HepG2 (cell line): ENCODE results near the gene METTL5. TPM values are rescaled to one million over a fixed set of nuclear protein-coding genes. Genes with fewer than 3 reads are reported as not detected.

Experiments
- ATAC-seq: fragments of 200-7000 bp; cut with Tn5 transposase; 3 replicates; pipeline ENCODE4 v1.9.1; 2020; ENCODE audit warnings: mild to moderate bottlenecking, moderate library complexity
- BruUV-seq: library from RNA; stranded (reverse); fragments of 400-500 nt; replicated peaks from 2 replicates; lab custom pipeline; 2021; lab: Mats Ljungman, UMichigan
- CTCF ChIA-PET: fragments of 300-600 bp; formaldehyde crosslinking; extraction: SDS; loops from one replicate; lab custom pipeline; 2021; ENCODE audit warnings: low total read pairs, inconsistent platforms, low intra/inter-chr PET ratio; lab: Yijun Ruan, JAX
- POLR2A ChIA-PET: fragments of 350-600 bp; sonication (Branson Sonifier 250); formaldehyde crosslinking; loops from one replicate; lab custom pipeline; 2020; ENCODE audit warnings: antibody characterized with exemption, inconsistent platforms; lab: Yijun Ruan, JAX
- DNase-seq: peaks from one replicate; pipeline ENCODE4 v3.0.0-alpha.2; 2015; ENCODE audit warnings: low spot score
- FAIRE-seq: peaks from 3 replicates; lab custom pipeline; 2011; peaks lifted over from hg19 to GRCh38; lab: Jason Lieb, UNC
- H2AFZ ChIP-seq: one replicate; pipeline ENCODE4 v1.6.1; 2011; ENCODE audit warnings: low read length, inconsistent platforms
- H3K27ac ChIP-seq: fragments of 300-600 bp; 3 replicates; pipeline ENCODE4 v1.8.0; 2011; ENCODE audit warnings: mixed run types, mild to moderate bottlenecking, mixed read lengths, low read length, inconsistent platforms; ENCODE audit not compliant: insufficient read depth; ENCODE audit errors: extremely low read length
- H3K27me3 ChIP-seq, 2 experiments: fragments of 200-600 bp in 1 of 2; 2 replicates in 1 of 2; 3 replicates in 1 of 2; pipeline versions ENCODE4 v1.6.0 to v1.8.0; 2011; ENCODE audit warnings: low read length in 2 of 2, mild to moderate bottlenecking in 2 of 2, moderate library complexity in 2 of 2, inconsistent platforms in 1 of 2; ENCODE audit not compliant: insufficient read depth in 2 of 2, control insufficient read depth in 1 of 2
- H3K36me3 ChIP-seq, 2 experiments: fragments of 200-600 bp in 1 of 2; replicated peaks in 1 of 2; 2 replicates in 1 of 2; 3 replicates in 1 of 2; pipeline versions ENCODE4 v1.5.1 to v1.8.0; 2011; ENCODE audit warnings: low read length in 2 of 2, inconsistent platforms in 1 of 2; ENCODE audit not compliant: insufficient read depth in 2 of 2, control insufficient read depth in 1 of 2
- H3K4me1 ChIP-seq: 2 replicates; pipeline ENCODE4 v1.5.1; 2012; ENCODE audit warnings: low read length, inconsistent platforms; ENCODE audit not compliant: insufficient read depth
- H3K4me2 ChIP-seq: 2 replicates; pipeline ENCODE4 v1.6.0; 2011; ENCODE audit warnings: low read depth, low read length, inconsistent platforms
- H3K4me3 ChIP-seq, 3 experiments: fragments of 200-600 bp in 1 of 3; sonication (generic), shearing (Covaris generic) in 1 of 3; replicated peaks in 1 of 3; 2 replicates each; pipeline ENCODE4 v1.5.1; 2011 to 2016; ENCODE audit warnings: low read length in 3 of 3, inconsistent platforms in 2 of 3, low read depth in 2 of 3, mild to moderate bottlenecking in 2 of 3, control low read depth in 1 of 3, mixed read lengths in 1 of 3; ENCODE audit not compliant: insufficient read depth in 1 of 3
- H3K79me2 ChIP-seq: one replicate; pipeline ENCODE4 v1.6.1; 2011; ENCODE audit warnings: low read length, inconsistent platforms; ENCODE audit not compliant: insufficient read depth
- H3K9ac ChIP-seq: 2 replicates; pipeline ENCODE4 v1.6.0; 2011; ENCODE audit warnings: mild to moderate bottlenecking, low read depth, low read length, inconsistent platforms; ENCODE audit not compliant: insufficient read depth
- H3K9me3 ChIP-seq: 2 replicates; pipeline ENCODE4 v1.5.1; 2012; ENCODE audit warnings: mild to moderate bottlenecking, low read length
- H4K20me1 ChIP-seq: 2 replicates; pipeline ENCODE4 v1.6.0; 2011; ENCODE audit warnings: inconsistent platforms, mild to moderate bottlenecking, low read length, moderate library complexity; ENCODE audit not compliant: insufficient read depth
- IRX3 ChIP-seq: sonication (generic); formaldehyde crosslinking; IDR thresholded peaks from 2 replicates; pipeline ENCODE4 v1.8.1; 2023; ENCODE audit warnings: mild to moderate bottlenecking, low read depth, missing genetic modification reagents, borderline replicate concordance
- KAT7 ChIP-seq: IDR thresholded peaks from 2 replicates; pipeline ENCODE4 v1.6.1; 2018; ENCODE audit warnings: borderline replicate concordance, missing compliant biosample characterization
- NPAS2 ChIP-seq: sonication (generic); formaldehyde crosslinking; IDR thresholded peaks from 2 replicates; pipeline ENCODE4 v1.8.0; 2022; ENCODE audit warnings: mild to moderate bottlenecking, missing genetic modification reagents, borderline replicate concordance
- RXRB ChIP-seq: IDR thresholded peaks from 2 replicates; pipeline ENCODE4 v1.6.1; 2016; ENCODE audit warnings: borderline replicate concordance, missing genetic modification reagents, missing compliant biosample characterization
- ZNF879 ChIP-seq: sonication (generic); formaldehyde crosslinking; IDR thresholded peaks from 2 replicates; pipeline ENCODE4 v1.8.1; 2023; ENCODE audit warnings: missing genetic modification reagents
- WGBS: methylation state at CpG from one replicate; pipeline ENCODE4 v1.1.6; 2017; ENCODE audit warnings: low lambda C conversion rate; 5-methylcytosine and 5-hydroxymethylcytosine counted together
- in situ Hi-C: cut with HindIII; loops from 2 replicates; pipeline ENCODE4 v1.10.0; 2017; ENCODE audit warnings: low pct_unique_long_range_greater_than_20kb; ENCODE audit not compliant: extremely low pct_ligation_motif_present
- intact Hi-C: fragments of 100-400 bp; cut with micrococcal nuclease; formaldehyde crosslinking; loops from one replicate; pipeline ENCODE4 v1.10.0; 2022; ENCODE audit not compliant: unreplicated experiment
- polyA plus RNA-seq, 8 experiments: library from polyadenylated mRNA; depleted of rRNA in 3 of 8; stranded (reverse) in 7 of 8; unstranded in 1 of 8; fragments of >200 nt; fragmentation: Illumina TruSeq in 4 of 8; extraction: Trizol in 4 of 8; gene quantifications; 2 replicates each; pipeline versions ENCODE4 v1.2.1 to v1.2.3, GENCODE V29; 2011 to 2016; ENCODE audit warnings: low read depth in 4 of 8, missing spikeins in 1 of 8, mixed read lengths in 1 of 8; ENCODE audit not compliant: insufficient read depth in 1 of 8
- total RNA-seq, 5 experiments: library from RNA; depleted of rRNA; stranded (reverse); fragments of >200 nt; fragmentation: Illumina TruSeq; extraction: Trizol; gene quantifications; 2 replicates each; pipeline ENCODE4 v1.2.3, GENCODE V29; 2016; ENCODE audit warnings: low read depth in 1 of 5
- TF ChIP-seq, protein P1 (sequence below): IDR thresholded peaks from 2 replicates; pipeline ENCODE4 v1.6.1; 2018; ENCODE audit warnings: missing genetic modification reagents, mild to moderate bottlenecking, missing compliant biosample characterization
- TF ChIP-seq, protein P2 (sequence below): sonication (generic); formaldehyde crosslinking; IDR thresholded peaks from 2 replicates; pipeline ENCODE4 v1.8.0; 2023; ENCODE audit warnings: mild to moderate bottlenecking, missing genetic modification reagents
- TF ChIP-seq, protein P3 (sequence below): IDR thresholded peaks from 2 replicates; pipeline ENCODE4 v1.6.1; 2016; ENCODE audit warnings: missing genetic modification reagents, missing compliant biosample characterization
- TF ChIP-seq, protein P4 (sequence below), 2 experiments: sonication (generic) in 1 of 2; formaldehyde crosslinking in 1 of 2; IDR thresholded peaks; 2 replicates each; pipeline versions ENCODE4 v1.4.0 to v1.6.1; 2018 to 2020; ENCODE audit warnings: missing genetic modification reagents in 2 of 2, borderline replicate concordance in 1 of 2, low read depth in 1 of 2, mild to moderate bottlenecking in 1 of 2, missing biosample characterization in 1 of 2
- TF ChIP-seq, protein P5 (sequence below): sonication (generic); formaldehyde crosslinking; conservative IDR thresholded peaks from 2 replicates; pipeline ENCODE4 v1.8.0; 2022; ENCODE audit warnings: mild to moderate bottlenecking, moderate library complexity, missing genetic modification reagents
- TF ChIP-seq, protein P6 (sequence below), 2 experiments: fragments of 450-650 bp in 1 of 2; sonication (generic) in 1 of 2; formaldehyde crosslinking; IDR thresholded peaks; 2 replicates each; pipeline versions ENCODE4 v1.5.0 to v1.8.0; 2020 to 2022; ENCODE audit warnings: mild to moderate bottlenecking in 1 of 2, missing genetic modification reagents in 1 of 2

Gene METTL5
- total and polyA plus RNA-seq, 2 of the 13 experiments (the other 11 are each of a cell fraction or from before 2014, with no cell fraction given) = 50.7 to 95.1 TPM

DNA sequence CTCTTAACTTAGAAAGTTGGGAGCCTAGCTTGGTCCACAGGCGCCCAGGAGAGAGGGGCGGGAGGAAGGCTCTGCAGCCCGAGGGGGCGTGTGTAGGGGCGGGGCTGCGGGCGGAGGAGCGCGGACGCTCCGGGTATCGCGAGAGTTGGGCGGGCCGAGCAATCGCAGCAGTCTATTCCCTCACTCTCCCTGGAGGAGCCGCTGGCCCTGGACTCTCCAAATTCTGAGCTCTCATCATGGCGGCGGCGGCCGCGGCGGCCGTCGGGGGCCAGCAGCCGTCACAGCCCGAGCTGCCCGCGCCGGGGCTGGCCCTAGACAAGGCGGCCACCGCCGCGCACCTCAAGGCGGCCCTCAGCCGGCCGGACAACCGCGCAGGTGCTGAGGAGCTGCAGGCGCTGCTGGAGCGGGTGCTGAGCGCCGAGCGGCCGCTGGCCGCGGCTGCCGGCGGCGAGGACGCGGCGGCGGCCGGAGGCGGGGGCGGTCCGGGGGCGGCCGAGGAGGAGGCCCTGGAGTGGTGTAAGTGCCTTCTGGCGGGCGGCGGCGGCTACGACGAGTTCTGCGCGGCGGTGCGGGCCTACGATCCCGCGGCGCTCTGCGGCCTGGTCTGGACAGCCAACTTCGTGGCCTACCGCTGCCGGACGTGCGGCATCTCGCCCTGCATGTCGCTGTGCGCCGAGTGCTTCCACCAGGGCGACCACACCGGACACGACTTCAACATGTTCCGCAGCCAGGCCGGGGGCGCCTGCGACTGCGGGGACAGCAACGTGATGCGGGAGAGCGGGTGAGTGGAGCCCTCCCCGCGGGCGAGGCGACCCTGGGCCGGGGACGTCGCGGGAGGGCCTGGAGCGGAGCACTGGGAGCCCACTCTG, 2.8 kb upstream of the METTL5 start, which contains the start of gene UBR3 (continued):
- TF ChIP-seq, protein P1, sequence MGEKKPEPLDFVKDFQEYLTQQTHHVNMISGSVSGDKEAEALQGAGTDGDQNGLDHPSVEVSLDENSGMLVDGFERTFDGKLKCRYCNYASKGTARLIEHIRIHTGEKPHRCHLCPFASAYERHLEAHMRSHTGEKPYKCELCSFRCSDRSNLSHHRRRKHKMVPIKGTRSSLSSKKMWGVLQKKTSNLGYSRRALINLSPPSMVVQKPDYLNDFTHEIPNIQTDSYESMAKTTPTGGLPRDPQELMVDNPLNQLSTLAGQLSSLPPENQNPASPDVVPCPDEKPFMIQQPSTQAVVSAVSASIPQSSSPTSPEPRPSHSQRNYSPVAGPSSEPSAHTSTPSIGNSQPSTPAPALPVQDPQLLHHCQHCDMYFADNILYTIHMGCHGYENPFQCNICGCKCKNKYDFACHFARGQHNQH = peak; percentile 65
- TF ChIP-seq KAT7 (CRISPR knock-in tag) = peak; percentile 74; the same call in 1 of the 2 replicates

DNA sequence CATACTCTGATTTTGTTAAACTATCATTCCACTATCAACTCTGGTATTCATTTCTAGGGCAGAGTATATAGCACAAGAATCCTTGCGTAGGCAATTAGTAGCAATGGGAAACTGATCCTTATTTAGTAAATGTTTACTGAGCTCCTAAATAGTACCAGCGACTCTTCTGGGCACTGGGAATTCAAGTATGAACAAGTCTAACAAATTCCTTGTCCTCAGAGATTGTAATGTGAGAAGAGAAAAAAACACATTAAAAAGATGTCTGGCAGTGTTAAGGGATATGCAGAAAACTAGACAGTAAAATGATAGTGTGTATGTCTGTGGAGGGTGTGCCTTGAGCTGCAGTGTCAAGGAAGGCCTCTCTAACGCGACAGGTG, 721 bp downstream of the METTL5 start:
- Histone ChIP-seq H4K20me1 (peaks cover 12% of the 10 kb centered on the region), H3K27me3 (no peaks in the 10 kb centered on the region; a peak in 1 of 5 replicates), H3K9ac (peak overlapping the region; percentile 88), H3K4me1 (peaks cover 52% of the 10 kb centered on the region), H3K4me3 (peak overlapping the region; percentile 86 to 97 (median 88)), H3K9me3 (no peaks in the 10 kb centered on the region), H2AFZ (peak overlapping the region; percentile 73), H3K4me2 (peak overlapping the region; percentile 94), H3K36me3 (peaks cover 3 to 16% of the 10 kb centered on the region in 2 experiments; a peak in 3 of 5 replicates), H3K27ac (peak overlapping the region; percentile 69), H3K79me2 (peaks cover 45% of the 10 kb centered on the region)
- intact Hi-C loops (loop anchor here (2.0 kb wide), 1 partner anchor 105 kb away; no protein-coding TSS in a partner anchor), in situ Hi-C loops (no loop called here)
- BruUV-seq = TSS peak; percentile 74
- DNase-seq (no peak), FAIRE-seq (no peak), ATAC-seq (no peak; the same call in 2 of the 3 replicates)
- POLR2A ChIA-PET = interaction anchor here (1.6 kb wide), 2 partner anchors 11 to 25 kb away, joined by 7 to 9 read pairs; partner anchors contain the start of gene SSB
- CTCF ChIA-PET = interaction anchor here (1.9 to 2.2 kb wide), 2 partner anchors 53 to 104 kb away, joined by 15 to 21 read pairs; no protein-coding TSS in a partner anchor
- 9% methylated on average over 4 of the region's 4 CpGs for WGBS
- TF ChIP-seq NPAS2 = no peak
- TF ChIP-seq, protein P2, sequence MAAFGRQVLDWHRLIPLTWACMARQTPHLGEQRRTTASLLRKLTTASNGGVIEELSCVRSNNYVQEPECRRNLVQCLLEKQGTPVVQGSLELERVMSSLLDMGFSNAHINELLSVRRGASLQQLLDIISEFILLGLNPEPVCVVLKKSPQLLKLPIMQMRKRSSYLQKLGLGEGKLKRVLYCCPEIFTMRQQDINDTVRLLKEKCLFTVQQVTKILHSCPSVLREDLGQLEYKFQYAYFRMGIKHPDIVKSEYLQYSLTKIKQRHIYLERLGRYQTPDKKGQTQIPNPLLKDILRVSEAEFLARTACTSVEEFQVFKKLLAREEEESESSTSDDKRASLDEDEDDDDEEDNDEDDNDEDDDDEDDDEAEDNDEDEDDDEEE (CRISPR knock-in tag) = 0 out of 2 replicates have a peak, but pooled peaks have one; percentile 9
- TF ChIP-seq, protein P3, sequence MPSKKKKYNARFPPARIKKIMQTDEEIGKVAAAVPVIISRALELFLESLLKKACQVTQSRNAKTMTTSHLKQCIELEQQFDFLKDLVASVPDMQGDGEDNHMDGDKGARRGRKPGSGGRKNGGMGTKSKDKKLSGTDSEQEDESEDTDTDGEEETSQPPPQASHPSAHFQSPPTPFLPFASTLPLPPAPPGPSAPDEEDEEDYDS (CRISPR knock-in tag) = peak; percentile 18; the same call in 1 of the 2 replicates
- TF ChIP-seq, protein P4, sequence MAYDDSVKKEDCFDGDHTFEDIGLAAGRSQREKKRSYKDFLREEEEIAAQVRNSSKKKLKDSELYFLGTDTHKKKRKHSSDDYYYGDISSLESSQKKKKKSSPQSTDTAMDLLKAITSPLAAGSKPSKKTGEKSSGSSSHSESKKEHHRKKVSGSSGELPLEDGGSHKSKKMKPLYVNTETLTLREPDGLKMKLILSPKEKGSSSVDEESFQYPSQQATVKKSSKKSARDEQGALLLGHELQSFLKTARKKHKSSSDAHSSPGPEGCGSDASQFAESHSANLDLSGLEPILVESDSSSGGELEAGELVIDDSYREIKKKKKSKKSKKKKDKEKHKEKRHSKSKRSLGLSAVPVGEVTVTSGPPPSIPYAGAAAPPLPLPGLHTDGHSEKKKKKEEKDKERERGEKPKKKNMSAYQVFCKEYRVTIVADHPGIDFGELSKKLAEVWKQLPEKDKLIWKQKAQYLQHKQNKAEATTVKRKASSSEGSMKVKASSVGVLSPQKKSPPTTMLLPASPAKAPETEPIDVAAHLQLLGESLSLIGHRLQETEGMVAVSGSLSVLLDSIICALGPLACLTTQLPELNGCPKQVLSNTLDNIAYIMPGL (CRISPR knock-in tag; IDR thresholded peaks at IDR 0.05; ENCODE audit: borderline replicate concordance in 1 of 2, low read depth in 1 of 2) = no peak
- 0 out of 2 replicates have a peak, but pooled peaks have one; percentile 1 for TF ChIP-seq RXRB
- TF ChIP-seq, protein P5, sequence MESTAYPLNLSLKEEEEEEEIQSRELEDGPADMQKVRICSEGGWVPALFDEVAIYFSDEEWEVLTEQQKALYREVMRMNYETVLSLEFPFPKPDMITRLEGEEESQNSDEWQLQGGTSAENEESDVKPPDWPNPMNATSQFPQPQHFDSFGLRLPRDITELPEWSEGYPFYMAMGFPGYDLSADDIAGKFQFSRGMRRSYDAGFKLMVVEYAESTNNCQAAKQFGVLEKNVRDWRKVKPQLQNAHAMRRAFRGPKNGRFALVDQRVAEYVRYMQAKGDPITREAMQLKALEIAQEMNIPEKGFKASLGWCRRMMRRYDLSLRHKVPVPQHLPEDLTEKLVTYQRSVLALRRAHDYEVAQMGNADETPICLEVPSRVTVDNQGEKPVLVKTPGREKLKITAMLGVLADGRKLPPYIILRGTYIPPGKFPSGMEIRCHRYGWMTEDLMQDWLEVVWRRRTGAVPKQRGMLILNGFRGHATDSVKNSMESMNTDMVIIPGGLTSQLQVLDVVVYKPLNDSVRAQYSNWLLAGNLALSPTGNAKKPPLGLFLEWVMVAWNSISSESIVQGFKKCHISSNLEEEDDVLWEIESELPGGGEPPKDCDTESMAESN = no peak
- TF ChIP-seq, protein P6, sequence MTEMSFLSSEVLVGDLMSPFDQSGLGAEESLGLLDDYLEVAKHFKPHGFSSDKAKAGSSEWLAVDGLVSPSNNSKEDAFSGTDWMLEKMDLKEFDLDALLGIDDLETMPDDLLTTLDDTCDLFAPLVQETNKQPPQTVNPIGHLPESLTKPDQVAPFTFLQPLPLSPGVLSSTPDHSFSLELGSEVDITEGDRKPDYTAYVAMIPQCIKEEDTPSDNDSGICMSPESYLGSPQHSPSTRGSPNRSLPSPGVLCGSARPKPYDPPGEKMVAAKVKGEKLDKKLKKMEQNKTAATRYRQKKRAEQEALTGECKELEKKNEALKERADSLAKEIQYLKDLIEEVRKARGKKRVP (CRISPR knock-in tag; IDR thresholded peaks at IDR 0.05) = 0 out of 4 replicates have a peak, but pooled peaks of 1 of the 2 experiments have one; percentile 4
- TF ChIP-seq IRX3 (CRISPR knock-in tag) = 0 out of 2 replicates have a peak, but pooled peaks have one; percentile 8
- TF ChIP-seq ZNF879 (CRISPR knock-in tag) = 0 out of 2 replicates have a peak, but pooled peaks have one; percentile 15
